SU-DHL-6 (cell line): Measurements from ENCODE around the gene EIF1AD.

Experiments used
- EZH2phosphoT487 ChIP-seq: fragments of 200-600 bp; sonication (generic), shearing (Covaris generic); conservative IDR thresholded peaks from 2 replicates; pipeline ENCODE4 v1.6.1; 2018; ENCODE audit warnings: mild to moderate bottlenecking, antibody characterized with exemption, low read length, moderate library complexity, mixed read lengths
- TF ChIP-seq, protein P1 (sequence below): fragments of 200-600 bp; sonication (generic); IDR thresholded peaks from one replicate; pipeline ENCODE4 v1.5.1; 2017; ENCODE audit warnings: antibody characterized with exemption, mild to moderate bottlenecking, low read length, moderate library complexity; ENCODE audit not compliant: insufficient read depth, poor library complexity, severe bottlenecking

GRCh38 chr11:66044757-66045156, 42.8 kb upstream of the EIF1AD start:
- no peak for TF ChIP-seq EZH2phosphoT487
- TF ChIP-seq, protein P1, sequence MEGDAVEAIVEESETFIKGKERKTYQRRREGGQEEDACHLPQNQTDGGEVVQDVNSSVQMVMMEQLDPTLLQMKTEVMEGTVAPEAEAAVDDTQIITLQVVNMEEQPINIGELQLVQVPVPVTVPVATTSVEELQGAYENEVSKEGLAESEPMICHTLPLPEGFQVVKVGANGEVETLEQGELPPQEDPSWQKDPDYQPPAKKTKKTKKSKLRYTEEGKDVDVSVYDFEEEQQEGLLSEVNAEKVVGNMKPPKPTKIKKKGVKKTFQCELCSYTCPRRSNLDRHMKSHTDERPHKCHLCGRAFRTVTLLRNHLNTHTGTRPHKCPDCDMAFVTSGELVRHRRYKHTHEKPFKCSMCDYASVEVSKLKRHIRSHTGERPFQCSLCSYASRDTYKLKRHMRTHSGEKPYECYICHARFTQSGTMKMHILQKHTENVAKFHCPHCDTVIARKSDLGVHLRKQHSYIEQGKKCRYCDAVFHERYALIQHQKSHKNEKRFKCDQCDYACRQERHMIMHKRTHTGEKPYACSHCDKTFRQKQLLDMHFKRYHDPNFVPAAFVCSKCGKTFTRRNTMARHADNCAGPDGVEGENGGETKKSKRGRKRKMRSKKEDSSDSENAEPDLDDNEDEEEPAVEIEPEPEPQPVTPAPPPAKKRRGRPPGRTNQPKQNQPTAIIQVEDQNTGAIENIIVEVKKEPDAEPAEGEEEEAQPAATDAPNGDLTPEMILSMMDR, result no peak
